Suprapubic skin (tissue), 3 donors: Measurements from ENCODE around the gene ZNRF3.

Experiments
- CTCF ChIP-seq, 2 donors: fragments of 200-600 bp in 1 of 2; fragments of 450-650 bp in 1 of 2; sonication (generic) in 1 of 2; IDR thresholded peaks; one replicate each; pipeline ENCODE4 v1.5.1; 2016 to 2019; ENCODE audit warnings: antibody characterized with exemption in 2 of 2, mild to moderate bottlenecking in 1 of 2, moderate library complexity in 1 of 2
- EP300 ChIP-seq: sonication (generic); formaldehyde crosslinking; IDR thresholded peaks from one replicate; pipeline ENCODE4 v1.6.1; 2017; ENCODE audit warnings: antibody characterized with exemption
- POLR2A ChIP-seq, 2 donors: fragments of 450-650 bp; IDR thresholded peaks; one replicate each; pipeline ENCODE4 v1.6.1; 2017; ENCODE audit warnings: antibody characterized with exemption in 2 of 2, mild to moderate bottlenecking in 2 of 2, moderate library complexity in 2 of 2

GRCh38 chr22:28938286-28938833, 55.0 kb downstream of the ZNRF3 start:
- TF ChIP-seq POLR2A (IDR thresholded peaks at IDR 0.05) (no peak), EP300 (no peak), CTCF (IDR thresholded peaks at IDR 0.05) (no peak)
